Esophagus muscularis mucosa (tissue), 4 donors: Measurements from ENCODE around the gene MT1F.

ENCODE experiments used
- EP300 ChIP-seq: sonication (generic); formaldehyde crosslinking; IDR thresholded peaks from one replicate; pipeline ENCODE4 v1.6.1; 2017; ENCODE audit warnings: antibody characterized with exemption
- POLR2A ChIP-seq: fragments of 450-650 bp; IDR thresholded peaks from one replicate; pipeline ENCODE4 v1.6.1; 2017; ENCODE audit warnings: antibody characterized with exemption, moderate library complexity, mild to moderate bottlenecking, low read depth
- TF ChIP-seq, protein P1 (sequence below), 3 experiments: fragments of 200-600 bp in 2 of 3; fragments of 450-650 bp in 1 of 3; sonication (generic) in 2 of 3; IDR thresholded peaks; one replicate each; pipeline ENCODE4 v1.5.1; 2017 to 2019; ENCODE audit warnings: antibody characterized with exemption in 3 of 3, mild to moderate bottlenecking in 2 of 3, moderate library complexity in 1 of 3

DNA sequence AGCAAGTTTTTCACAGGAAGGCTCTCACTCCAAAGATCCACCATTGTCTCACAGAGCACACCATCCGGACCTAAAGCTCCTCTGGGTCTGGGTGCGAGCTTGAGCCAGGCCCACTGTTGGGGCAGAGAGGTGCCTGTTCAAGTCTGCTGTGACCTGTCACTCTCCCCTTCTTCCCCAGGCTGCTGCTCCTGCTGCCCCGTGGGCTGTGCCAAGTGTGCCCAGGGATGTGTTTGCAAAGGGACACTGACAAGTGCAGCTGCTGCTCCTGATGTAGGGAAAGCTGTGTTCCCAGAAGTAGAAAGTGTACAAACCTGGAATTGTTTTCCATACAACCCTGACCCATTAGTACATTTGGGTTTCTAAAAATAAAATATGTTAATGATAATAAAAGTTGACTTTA lies 19.7 kb downstream of the MT1F start:
- no peak for TF ChIP-seq POLR2A
- TF ChIP-seq, protein P1, sequence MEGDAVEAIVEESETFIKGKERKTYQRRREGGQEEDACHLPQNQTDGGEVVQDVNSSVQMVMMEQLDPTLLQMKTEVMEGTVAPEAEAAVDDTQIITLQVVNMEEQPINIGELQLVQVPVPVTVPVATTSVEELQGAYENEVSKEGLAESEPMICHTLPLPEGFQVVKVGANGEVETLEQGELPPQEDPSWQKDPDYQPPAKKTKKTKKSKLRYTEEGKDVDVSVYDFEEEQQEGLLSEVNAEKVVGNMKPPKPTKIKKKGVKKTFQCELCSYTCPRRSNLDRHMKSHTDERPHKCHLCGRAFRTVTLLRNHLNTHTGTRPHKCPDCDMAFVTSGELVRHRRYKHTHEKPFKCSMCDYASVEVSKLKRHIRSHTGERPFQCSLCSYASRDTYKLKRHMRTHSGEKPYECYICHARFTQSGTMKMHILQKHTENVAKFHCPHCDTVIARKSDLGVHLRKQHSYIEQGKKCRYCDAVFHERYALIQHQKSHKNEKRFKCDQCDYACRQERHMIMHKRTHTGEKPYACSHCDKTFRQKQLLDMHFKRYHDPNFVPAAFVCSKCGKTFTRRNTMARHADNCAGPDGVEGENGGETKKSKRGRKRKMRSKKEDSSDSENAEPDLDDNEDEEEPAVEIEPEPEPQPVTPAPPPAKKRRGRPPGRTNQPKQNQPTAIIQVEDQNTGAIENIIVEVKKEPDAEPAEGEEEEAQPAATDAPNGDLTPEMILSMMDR (IDR thresholded peaks at IDR 0.05) = no peak
- TF ChIP-seq EP300 = no peak
